ENCODE measurements around the gene RNF187. TPM values are rescaled to one million over a fixed set of nuclear protein-coding genes. Genes with fewer than 3 reads are reported as not detected.

The RNF187 gene
- total RNA-seq, 1 experiment from 2014 or later = 63.4 TPM

DNA sequence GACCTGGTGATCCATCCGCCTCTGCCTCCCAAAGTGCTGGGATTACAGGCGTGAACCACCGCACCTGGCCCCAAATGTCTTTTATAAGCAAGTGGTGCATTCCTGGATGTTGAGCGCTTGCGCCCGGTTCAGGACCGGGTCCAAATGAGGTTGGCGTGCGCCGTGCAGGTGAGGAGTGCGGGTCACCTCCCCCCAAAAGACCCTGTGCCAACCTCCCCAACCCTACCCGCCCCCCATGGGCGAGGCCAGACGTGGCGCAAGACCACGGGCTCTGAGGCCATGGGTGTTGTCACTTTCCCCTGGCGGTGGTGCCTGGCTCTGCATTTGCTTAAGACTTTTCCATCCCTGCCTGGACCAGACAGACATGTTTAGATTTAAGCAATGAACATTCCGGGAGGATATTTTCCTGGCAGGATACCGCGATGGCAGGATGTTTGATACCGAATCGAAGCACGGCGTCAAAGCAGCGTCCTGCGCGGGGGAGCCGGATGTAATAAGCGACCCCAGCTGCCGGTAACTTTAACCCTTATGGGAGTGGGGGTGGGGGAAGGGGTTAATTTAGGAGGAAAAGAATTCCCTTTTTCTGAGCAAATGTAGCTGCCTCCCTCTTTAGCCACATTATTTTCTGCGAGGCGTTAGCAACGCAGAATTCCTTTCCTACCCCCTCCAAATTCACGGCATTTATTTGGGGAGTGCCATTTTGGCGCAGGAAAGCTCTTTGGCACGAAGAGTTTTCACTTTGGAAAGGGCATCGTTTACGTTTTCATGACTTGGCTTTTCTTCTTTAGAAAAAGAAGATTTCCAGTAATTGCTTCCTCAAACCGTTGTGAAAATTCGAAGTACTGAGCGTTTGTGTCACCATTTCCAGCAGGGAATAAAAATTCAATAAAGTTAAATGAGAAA, 27.8 kb upstream of the RNF187 start:
- no peak overlapping the region for H3K27ac ChIP-seq (ENCODE audit: insufficient read length, low read depth, low read length)

More for the DNA sequence above, 27.8 kb upstream of the RNF187 start:
- Histone ChIP-seq H3K23ac (ENCODE audit: insufficient read length, low read depth, low read length) (no peak overlapping the region), H2BK20ac (ENCODE audit: low read depth, low read length, poor library complexity, severe bottlenecking) (no peak overlapping the region), H3K9me3 (ENCODE audit: control insufficient read depth, low read depth, low read length) (no peaks in the 10 kb centered on the region), H3K18ac (ENCODE audit: insufficient read length, low read depth, low read length) (no peak overlapping the region), H2AFZ (ENCODE audit: low read length) (no peak overlapping the region), H4K5ac (ENCODE audit: insufficient read length, low read depth, low read length) (no peak overlapping the region), H3K56ac (ENCODE audit: insufficient read length, low read depth, low read length) (no peak overlapping the region), H3K4ac (ENCODE audit: low read depth, low read length) (no peak overlapping the region), H2BK12ac (ENCODE audit: insufficient read length, low read depth, low read length) (no peak overlapping the region), H2BK120ac (ENCODE audit: low read depth, low read length, poor library complexity, severe bottlenecking) (no peak overlapping the region), H2BK5ac (ENCODE audit: insufficient read length, low read length) (no peak overlapping the region), H3K79me1 (ENCODE audit: insufficient read depth, low read depth, low read length, poor library complexity, severe bottlenecking) (no peaks in the 10 kb centered on the region), H3K27me3 (ENCODE audit: insufficient read depth, low read length) (peaks cover 8% of the 10 kb centered on the region; the same call in 1 of the 2 replicates), H2AK5ac (ENCODE audit: insufficient read length, low read length) (no peak overlapping the region), H3K79me2 (ENCODE audit: insufficient read depth, low read length) (no peaks in the 10 kb centered on the region), H3K23me2 (ENCODE audit: insufficient read length, low read depth, low read length, poor library complexity, severe bottlenecking) (peaks cover 8% of the 10 kb centered on the region), H2BK15ac (ENCODE audit: low read depth, low read length) (no peak overlapping the region), H3K4me1 (ENCODE audit: insufficient read depth, low read length) (no peaks in the 10 kb centered on the region), H4K8ac (replicated peaks; ENCODE audit: insufficient read length, low read depth, low read length) (no peak overlapping the region), H3K14ac (ENCODE audit: insufficient read depth, low read length) (no peak overlapping the region), H3T11ph (ENCODE audit: low read length) (no peak overlapping the region), H4K91ac (ENCODE audit: insufficient read length, low read depth, low read length) (no peak overlapping the region), H3K9ac (ENCODE audit: extremely low read depth, insufficient read length, low read length) (peak overlapping the region; percentile 9), H3K4me2 (ENCODE audit: insufficient read depth, insufficient read length, low read length) (peak overlapping the region; percentile 77), H4K20me1 (ENCODE audit: control insufficient read depth, insufficient read depth, insufficient read length) (no peaks in the 10 kb centered on the region)
- DNase-seq = peak; percentile 86
- no CpG with 5 or more reads among the region's 41 CpGs for WGBS (ENCODE audit: extremely low coverage, insufficient read length, low lambda C conversion rate)
- peaks cover 54% of the 10 kb centered on the region for H3K27me3 Mint-ChIP-seq (ENCODE audit: low read depth)
- H3K4me3 Mint-ChIP-seq = peak overlapping the region; percentile 95 to 100
- H3K27ac Mint-ChIP-seq = no peak overlapping the region
- H3K36me3 Mint-ChIP-seq (ENCODE audit: insufficient read depth in 1 of 3, low read depth in 3 of 3) = peaks cover 2 to 3% (median 2%) of the 10 kb centered on the region in 3 experiments; a peak in 5 of 7 replicates
- H3K9me3 Mint-ChIP-seq = no peaks in the 10 kb centered on the region; a peak in 1 of 5 replicates
- TF ChIP-seq, protein P1, sequence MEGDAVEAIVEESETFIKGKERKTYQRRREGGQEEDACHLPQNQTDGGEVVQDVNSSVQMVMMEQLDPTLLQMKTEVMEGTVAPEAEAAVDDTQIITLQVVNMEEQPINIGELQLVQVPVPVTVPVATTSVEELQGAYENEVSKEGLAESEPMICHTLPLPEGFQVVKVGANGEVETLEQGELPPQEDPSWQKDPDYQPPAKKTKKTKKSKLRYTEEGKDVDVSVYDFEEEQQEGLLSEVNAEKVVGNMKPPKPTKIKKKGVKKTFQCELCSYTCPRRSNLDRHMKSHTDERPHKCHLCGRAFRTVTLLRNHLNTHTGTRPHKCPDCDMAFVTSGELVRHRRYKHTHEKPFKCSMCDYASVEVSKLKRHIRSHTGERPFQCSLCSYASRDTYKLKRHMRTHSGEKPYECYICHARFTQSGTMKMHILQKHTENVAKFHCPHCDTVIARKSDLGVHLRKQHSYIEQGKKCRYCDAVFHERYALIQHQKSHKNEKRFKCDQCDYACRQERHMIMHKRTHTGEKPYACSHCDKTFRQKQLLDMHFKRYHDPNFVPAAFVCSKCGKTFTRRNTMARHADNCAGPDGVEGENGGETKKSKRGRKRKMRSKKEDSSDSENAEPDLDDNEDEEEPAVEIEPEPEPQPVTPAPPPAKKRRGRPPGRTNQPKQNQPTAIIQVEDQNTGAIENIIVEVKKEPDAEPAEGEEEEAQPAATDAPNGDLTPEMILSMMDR (conservative IDR thresholded peaks at IDR 0.05) = peak; percentile 82
- H3K4me1 Mint-ChIP-seq = peaks cover 27 to 37% of the 10 kb centered on the region in 2 experiments

All from H9 (cell line).